KOPT-K1 (cell line): ENCODE measurements around the gene TTC7B.

Experiments used
- H3K27ac ChIP-seq: fragments of 200-600 bp; sonication (generic); 2 replicates; pipeline ENCODE4 v1.5.1; 2016; ENCODE audit warnings: antibody characterized with exemption, mild to moderate bottlenecking, low read depth, low read length; ENCODE audit not compliant: poor library complexity, severe bottlenecking
- H3K36me3 ChIP-seq: fragments of 200-600 bp; sonication (generic); 2 replicates; pipeline ENCODE4 v1.5.1; 2017; ENCODE audit warnings: antibody characterized with exemption, mild to moderate bottlenecking, low read length, moderate library complexity; ENCODE audit not compliant: insufficient read depth
- H3K9me3 ChIP-seq: fragments of 200-600 bp; sonication (generic); 2 replicates; pipeline ENCODE4 v1.5.1; 2017; ENCODE audit warnings: antibody characterized with exemption, low read length, mild to moderate bottlenecking; ENCODE audit not compliant: insufficient read depth, poor library complexity, severe bottlenecking

Gene TTC7B

GRCh38 chr14:90597961-90598360 is 218.3 kb downstream of the TTC7B start:
- Histone ChIP-seq H3K9me3 (no peaks in the 10 kb centered on the region), H3K27ac (no peak overlapping the region), H3K36me3 (no peaks in the 10 kb centered on the region)

- Histone ChIP-seq H3K36me3 (no peaks in the 10 kb centered on the region), H3K9me3 (no peaks in the 10 kb centered on the region), H3K27ac (no peak overlapping the region)
These were observed 219.5 kb downstream of the TTC7B start for GRCh38 chr14:90596733-90597132.

GRCh38 chr14:90593254-90594040 is 222.8 kb downstream of the TTC7B start:
- no peak overlapping the region for H3K27ac ChIP-seq
- no peaks in the 10 kb centered on the region for H3K9me3 ChIP-seq
- no peaks in the 10 kb centered on the region for H3K36me3 ChIP-seq

- Histone ChIP-seq H3K9me3 (no peaks in the 10 kb centered on the region), H3K36me3 (no peaks in the 10 kb centered on the region), H3K27ac (no peak overlapping the region)
These were observed 223.6 kb downstream of the TTC7B start for GRCh38 chr14:90592655-90593054.

DNA sequence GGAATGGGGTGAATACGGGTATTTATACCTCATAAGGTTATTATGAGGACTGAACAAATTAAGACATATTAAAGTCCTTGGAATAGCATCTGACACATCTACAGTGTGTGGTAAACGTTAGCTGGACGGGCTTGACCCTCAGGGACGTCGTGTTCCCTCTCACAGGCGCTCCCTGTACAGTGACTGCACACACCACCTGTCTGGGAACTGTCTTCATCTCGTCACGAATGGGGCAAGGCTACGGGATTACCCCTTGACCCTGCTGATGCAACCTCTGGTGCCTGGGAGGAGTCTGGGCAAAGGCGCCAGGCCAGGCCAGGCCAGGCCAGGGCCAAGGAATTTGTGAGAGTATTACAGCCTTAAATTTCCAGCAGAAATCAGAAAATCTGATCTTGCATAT is 228.3 kb downstream of the TTC7B start:
- no peaks in the 10 kb centered on the region for H3K9me3 ChIP-seq
- no peak overlapping the region for H3K27ac ChIP-seq
- no peaks in the 10 kb centered on the region for H3K36me3 ChIP-seq

GRCh38 chr14:90587252-90587910 is 228.8 kb downstream of the TTC7B start:
- Histone ChIP-seq H3K36me3 (no peaks in the 10 kb centered on the region), H3K27ac (no peak overlapping the region), H3K9me3 (no peaks in the 10 kb centered on the region)

DNA sequence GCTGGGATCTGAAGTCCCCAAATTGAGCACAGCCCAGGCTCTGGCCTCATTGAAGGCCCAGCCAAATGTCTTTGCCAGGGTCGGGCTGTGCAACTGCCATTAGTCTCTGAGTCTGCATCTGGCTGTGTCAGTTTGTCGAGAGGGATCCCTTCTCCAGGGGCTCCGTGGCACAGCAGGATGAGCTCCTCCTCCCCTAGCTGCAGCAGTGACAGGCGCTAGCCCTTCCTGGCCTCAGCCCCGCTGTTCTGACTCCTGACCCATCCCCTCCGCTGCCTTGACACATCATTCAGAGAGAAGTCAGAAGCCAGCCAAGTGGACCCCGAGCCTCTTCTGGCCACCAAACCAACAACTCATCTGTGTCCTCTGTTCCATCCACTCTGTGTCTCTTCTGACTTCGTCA is 231.1 kb downstream of the TTC7B start:
- no peaks in the 10 kb centered on the region for H3K36me3 ChIP-seq
- no peak overlapping the region for H3K27ac ChIP-seq
- no peaks in the 10 kb centered on the region for H3K9me3 ChIP-seq

- Histone ChIP-seq H3K36me3 (no peaks in the 10 kb centered on the region), H3K9me3 (no peaks in the 10 kb centered on the region), H3K27ac (no peak overlapping the region)
These were observed 232.2 kb downstream of the TTC7B start for GRCh38 chr14:90583916-90584605.

DNA sequence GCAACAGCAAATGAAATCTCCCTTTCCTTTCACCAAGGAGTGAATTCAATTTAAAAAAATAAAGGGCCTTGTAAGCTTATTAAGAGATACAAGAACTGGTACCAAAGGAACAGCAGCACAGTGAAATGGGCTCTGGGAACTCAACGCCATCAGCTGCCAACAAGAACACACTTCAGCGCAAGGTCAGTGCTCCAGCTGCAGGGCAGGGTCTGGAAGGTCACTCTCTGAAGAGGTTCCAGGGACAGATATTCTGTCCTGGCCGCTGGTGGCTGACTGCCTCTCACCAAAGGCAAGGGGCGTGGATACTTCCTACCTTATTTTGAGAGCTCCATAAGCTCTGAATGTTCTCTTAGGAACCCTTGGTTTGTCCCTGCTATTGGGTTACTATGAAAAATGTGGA is 232.8 kb downstream of the TTC7B start:
- Histone ChIP-seq H3K27ac (no peak overlapping the region), H3K9me3 (no peaks in the 10 kb centered on the region), H3K36me3 (no peaks in the 10 kb centered on the region)

- no peak overlapping the region for H3K27ac ChIP-seq
- H3K36me3 ChIP-seq = no peaks in the 10 kb centered on the region
- no peaks in the 10 kb centered on the region for H3K9me3 ChIP-seq
These were observed 234.1 kb downstream of the TTC7B start for GRCh38 chr14:90582166-90582565.

DNA sequence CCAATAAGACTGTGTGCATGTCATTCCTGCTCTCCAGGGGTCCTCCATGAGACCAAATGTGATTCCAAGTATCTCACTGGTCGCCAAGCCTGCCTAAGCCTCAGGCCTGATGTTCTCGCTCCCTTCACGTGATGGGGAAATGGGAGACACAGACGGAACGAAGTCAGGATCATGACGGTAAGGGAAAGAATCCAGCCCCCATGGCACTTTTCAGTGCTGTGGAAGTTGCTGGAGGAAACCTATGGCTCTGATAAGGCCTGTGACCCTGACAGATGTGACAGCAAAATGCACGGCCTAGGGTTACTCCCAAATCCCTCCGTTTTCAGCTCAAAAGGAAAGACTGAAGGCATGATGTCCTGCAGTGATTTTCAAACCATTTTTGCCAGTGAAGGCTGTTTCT is 234.5 kb downstream of the TTC7B start:
- Histone ChIP-seq H3K9me3 (no peaks in the 10 kb centered on the region), H3K36me3 (no peaks in the 10 kb centered on the region), H3K27ac (no peak overlapping the region)

DNA sequence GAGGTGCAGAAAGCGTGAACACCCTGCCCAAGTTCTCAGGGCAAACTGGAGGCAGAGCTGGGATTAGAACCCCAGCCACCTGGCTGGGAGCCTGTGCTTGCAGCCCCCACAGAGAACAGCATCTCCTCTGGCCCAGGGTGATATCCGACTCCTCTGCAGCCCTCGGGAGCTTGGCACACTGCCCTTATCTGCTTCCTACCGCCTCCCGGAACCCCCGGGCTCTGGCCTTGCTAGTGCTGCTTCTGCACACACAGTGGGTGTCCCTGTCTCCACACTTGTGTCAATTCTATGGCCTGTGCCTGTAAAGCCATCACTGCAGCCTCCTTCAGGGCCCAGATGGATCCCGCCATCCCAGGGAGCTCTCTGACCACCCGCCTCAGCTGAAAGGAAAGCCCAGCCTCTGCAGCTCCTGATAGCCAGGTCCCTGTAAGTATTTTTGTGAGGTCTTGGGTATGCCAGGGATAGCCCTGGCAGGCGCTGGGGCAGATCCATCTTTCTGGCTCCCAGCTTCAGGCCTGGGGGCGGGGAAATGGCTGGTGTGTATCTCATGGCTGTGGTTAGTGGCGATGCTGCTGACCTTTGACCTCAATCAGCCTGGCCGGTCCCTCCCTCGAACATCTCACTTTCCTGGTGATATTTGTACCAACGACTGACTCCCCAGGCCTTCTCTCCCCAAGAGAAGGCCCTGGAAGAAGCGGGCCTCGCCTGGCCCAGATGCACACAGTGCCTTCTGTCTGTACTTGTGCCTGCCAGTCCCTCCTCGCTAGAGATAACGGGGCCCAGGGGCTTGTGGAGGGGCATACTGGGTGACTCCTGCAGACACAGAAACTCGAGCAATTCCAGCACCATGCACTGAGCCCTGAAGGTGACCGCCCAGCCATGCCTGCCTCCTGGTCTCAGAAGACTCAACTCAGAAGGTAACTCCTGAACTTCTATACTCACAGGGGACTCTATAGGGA is 235.6 kb downstream of the TTC7B start:
- no peaks in the 10 kb centered on the region for H3K9me3 ChIP-seq
- no peak overlapping the region for H3K27ac ChIP-seq
- H3K36me3 ChIP-seq = no peaks in the 10 kb centered on the region

GRCh38 chr14:90579816-90580215 is 236.4 kb downstream of the TTC7B start:
- H3K9me3 ChIP-seq = no peaks in the 10 kb centered on the region
- no peak overlapping the region for H3K27ac ChIP-seq
- no peaks in the 10 kb centered on the region for H3K36me3 ChIP-seq

DNA sequence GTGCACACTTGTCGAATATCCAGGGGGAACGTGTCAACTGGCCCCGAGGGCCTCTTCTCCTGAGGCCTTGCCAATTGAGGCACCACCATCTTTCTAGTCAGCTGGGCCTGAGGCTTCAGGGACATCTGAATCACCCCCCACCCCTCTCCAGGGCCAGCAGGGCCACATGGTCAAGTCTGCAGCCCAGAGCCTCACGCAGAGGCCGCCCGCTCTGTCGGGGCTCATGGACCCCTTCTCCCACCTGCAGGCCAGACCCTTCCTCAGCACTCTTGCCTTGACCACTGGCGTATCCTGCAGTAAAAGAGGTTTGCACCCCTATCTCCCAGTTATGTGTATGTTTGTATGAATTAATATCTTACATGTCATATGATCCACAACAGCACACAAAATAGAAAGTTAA is 237.1 kb downstream of the TTC7B start:
- no peaks in the 10 kb centered on the region for H3K9me3 ChIP-seq
- no peaks in the 10 kb centered on the region for H3K36me3 ChIP-seq
- no peak overlapping the region for H3K27ac ChIP-seq
